MM.1S (cell line): ENCODE results near the gene TMEM123.

Experiments
- EZH2 ChIP-seq: fragments of 300-600 bp; sonication (generic); optimal IDR thresholded peaks from 2 replicates; pipeline ENCODE3; 2017; ENCODE audit warnings: low read depth, mild to moderate bottlenecking, antibody characterized with exemption, low read length, mixed read lengths
- EZH2phosphoT487 ChIP-seq: fragments of 300-600 bp; sonication (generic); IDR thresholded peaks from 2 replicates; pipeline ENCODE4 v1.6.1; 2018; ENCODE audit warnings: antibody characterized with exemption, low read length
- TF ChIP-seq, protein P1 (sequence below): fragments of 300-600 bp; sonication (generic); IDR thresholded peaks from 2 replicates; pipeline ENCODE4 v1.5.1; 2016; ENCODE audit warnings: antibody characterized with exemption, low read length, mixed read lengths

- TF ChIP-seq, protein P1, sequence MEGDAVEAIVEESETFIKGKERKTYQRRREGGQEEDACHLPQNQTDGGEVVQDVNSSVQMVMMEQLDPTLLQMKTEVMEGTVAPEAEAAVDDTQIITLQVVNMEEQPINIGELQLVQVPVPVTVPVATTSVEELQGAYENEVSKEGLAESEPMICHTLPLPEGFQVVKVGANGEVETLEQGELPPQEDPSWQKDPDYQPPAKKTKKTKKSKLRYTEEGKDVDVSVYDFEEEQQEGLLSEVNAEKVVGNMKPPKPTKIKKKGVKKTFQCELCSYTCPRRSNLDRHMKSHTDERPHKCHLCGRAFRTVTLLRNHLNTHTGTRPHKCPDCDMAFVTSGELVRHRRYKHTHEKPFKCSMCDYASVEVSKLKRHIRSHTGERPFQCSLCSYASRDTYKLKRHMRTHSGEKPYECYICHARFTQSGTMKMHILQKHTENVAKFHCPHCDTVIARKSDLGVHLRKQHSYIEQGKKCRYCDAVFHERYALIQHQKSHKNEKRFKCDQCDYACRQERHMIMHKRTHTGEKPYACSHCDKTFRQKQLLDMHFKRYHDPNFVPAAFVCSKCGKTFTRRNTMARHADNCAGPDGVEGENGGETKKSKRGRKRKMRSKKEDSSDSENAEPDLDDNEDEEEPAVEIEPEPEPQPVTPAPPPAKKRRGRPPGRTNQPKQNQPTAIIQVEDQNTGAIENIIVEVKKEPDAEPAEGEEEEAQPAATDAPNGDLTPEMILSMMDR, result no peak
- TF ChIP-seq EZH2 (no peak), EZH2phosphoT487 (no peak)
Measured at GRCh38 chr11:102430158-102430836, 22.3 kb downstream of the TMEM123 start.
